ENCODE data around the gene MINK1.

DNA sequence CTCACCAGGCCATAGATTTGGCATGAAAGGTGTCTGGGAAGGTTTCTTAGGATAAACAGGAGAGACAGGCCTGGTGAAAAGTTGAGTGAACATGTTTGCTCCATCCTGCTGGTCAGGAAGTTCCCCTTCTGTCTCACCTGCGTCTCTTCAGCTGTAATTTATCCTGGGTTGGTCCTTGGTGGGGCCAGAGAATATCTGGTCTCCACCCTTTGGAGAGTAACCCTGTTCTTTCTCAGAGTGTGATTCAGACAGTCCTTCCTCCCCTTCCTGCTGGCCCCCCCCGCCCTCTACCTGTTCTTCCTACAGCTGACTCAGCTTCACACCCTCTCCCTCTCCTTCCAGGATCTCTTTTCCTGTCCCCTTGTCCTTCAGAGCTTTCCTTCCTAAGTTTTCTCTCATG, 17.1 kb downstream of the MINK1 start:
- TF ChIP-seq, protein P1, sequence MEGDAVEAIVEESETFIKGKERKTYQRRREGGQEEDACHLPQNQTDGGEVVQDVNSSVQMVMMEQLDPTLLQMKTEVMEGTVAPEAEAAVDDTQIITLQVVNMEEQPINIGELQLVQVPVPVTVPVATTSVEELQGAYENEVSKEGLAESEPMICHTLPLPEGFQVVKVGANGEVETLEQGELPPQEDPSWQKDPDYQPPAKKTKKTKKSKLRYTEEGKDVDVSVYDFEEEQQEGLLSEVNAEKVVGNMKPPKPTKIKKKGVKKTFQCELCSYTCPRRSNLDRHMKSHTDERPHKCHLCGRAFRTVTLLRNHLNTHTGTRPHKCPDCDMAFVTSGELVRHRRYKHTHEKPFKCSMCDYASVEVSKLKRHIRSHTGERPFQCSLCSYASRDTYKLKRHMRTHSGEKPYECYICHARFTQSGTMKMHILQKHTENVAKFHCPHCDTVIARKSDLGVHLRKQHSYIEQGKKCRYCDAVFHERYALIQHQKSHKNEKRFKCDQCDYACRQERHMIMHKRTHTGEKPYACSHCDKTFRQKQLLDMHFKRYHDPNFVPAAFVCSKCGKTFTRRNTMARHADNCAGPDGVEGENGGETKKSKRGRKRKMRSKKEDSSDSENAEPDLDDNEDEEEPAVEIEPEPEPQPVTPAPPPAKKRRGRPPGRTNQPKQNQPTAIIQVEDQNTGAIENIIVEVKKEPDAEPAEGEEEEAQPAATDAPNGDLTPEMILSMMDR (conservative IDR thresholded peaks at IDR 0.05), result no peak
- no peak for TF ChIP-seq EZH2 (IDR thresholded peaks at IDR 0.05; ENCODE audit: low read depth)

Measured in PC-9 (cell line).